ENCODE data around the gene CNNM2. TPM values are rescaled to one million over a fixed set of nuclear protein-coding genes. Genes with fewer than 3 reads are reported as not detected.

Gene CNNM2
- total RNA-seq, 3 donors from 2014 or later (not counting 1 experiment from before 2014, with no cell fraction given) = 8.6 to 18.0 (median 16.7) TPM

- Histone ChIP-seq H3K4me3 (ENCODE audit: low read length) (no peak overlapping the region), H3K36me3 (ENCODE audit: control insufficient read depth, insufficient read depth, low read length) (no peaks in the 10 kb centered on the region), H3K9me3 (ENCODE audit: control insufficient read depth, insufficient read depth, low read length) (no peaks in the 10 kb centered on the region), H3K27ac (ENCODE audit: low read length) (no peak overlapping the region), H3K27me3 (ENCODE audit: control insufficient read depth, insufficient read depth, low read length) (no peaks in the 10 kb centered on the region), H3K4me1 (ENCODE audit: control insufficient read depth, insufficient read depth, low read length) (peaks cover 7% of the 10 kb centered on the region)
- peak; percentile 74 to 89 (median 86) for ATAC-seq
- intact Hi-C loops (cut with micrococcal nuclease) = no loop called here
- H3K27me3 Mint-ChIP-seq (ENCODE audit: low read depth in 2 of 2) = no peaks in the 10 kb centered on the region
- H3K9me3 Mint-ChIP-seq = no peaks in the 10 kb centered on the region
- H3K27ac Mint-ChIP-seq = peak overlapping the region; percentile 70 to 83
- H3K4me1 Mint-ChIP-seq = peaks cover 15 to 19% of the 10 kb centered on the region in 2 donors
- DNase-seq = peak in 1 of 2 donors; percentile 14
- no peaks in the 10 kb centered on the region for H3K36me3 Mint-ChIP-seq
- WGBS (ENCODE audit: insufficient coverage) = 39% methylated on average over 4 of the region's 5 CpGs
- H3K4me3 Mint-ChIP-seq = peak overlapping the region; percentile 7
- TF ChIP-seq CTCF (IDR thresholded peaks at IDR 0.05) = no peak
These were observed 76.6 kb downstream of the CNNM2 start for GRCh38 chr10:102994531-102995295.

- H3K27ac ChIP-seq (ENCODE audit: low read length) = no peak overlapping the region
- TF ChIP-seq CTCF (IDR thresholded peaks at IDR 0.05) = no peak
- H3K27me3 Mint-ChIP-seq (ENCODE audit: low read depth in 2 of 2) = no peaks in the 10 kb centered on the region
- peaks cover 15 to 19% of the 10 kb centered on the region in 2 donors for H3K4me1 Mint-ChIP-seq
- no peak overlapping the region for H3K4me3 ChIP-seq (ENCODE audit: low read length)
- intact Hi-C loops (cut with micrococcal nuclease) = no loop called here
- no peaks in the 10 kb centered on the region for H3K9me3 ChIP-seq (ENCODE audit: control insufficient read depth, insufficient read depth, low read length)
- no peaks in the 10 kb centered on the region for H3K9me3 Mint-ChIP-seq
- H3K27me3 ChIP-seq (ENCODE audit: control insufficient read depth, insufficient read depth, low read length) = no peaks in the 10 kb centered on the region
- DNase-seq (no peak), ATAC-seq (no peak)
- H3K4me1 ChIP-seq (ENCODE audit: control insufficient read depth, insufficient read depth, low read length) = peaks cover 7% of the 10 kb centered on the region
- no peak overlapping the region for H3K27ac Mint-ChIP-seq
- no peak overlapping the region for H3K4me3 Mint-ChIP-seq
- H3K36me3 Mint-ChIP-seq = no peaks in the 10 kb centered on the region
- H3K36me3 ChIP-seq (ENCODE audit: control insufficient read depth, insufficient read depth, low read length) = no peaks in the 10 kb centered on the region
These were observed 78.8 kb downstream of the CNNM2 start for GRCh38 chr10:102996876-102997275.

- Histone ChIP-seq H3K9me3 (ENCODE audit: control insufficient read depth, insufficient read depth, low read length) (no peaks in the 10 kb centered on the region), H3K27me3 (ENCODE audit: control insufficient read depth, insufficient read depth, low read length) (no peaks in the 10 kb centered on the region), H3K4me3 (ENCODE audit: low read length) (no peak overlapping the region), H3K36me3 (ENCODE audit: control insufficient read depth, insufficient read depth, low read length) (no peaks in the 10 kb centered on the region), H3K4me1 (ENCODE audit: control insufficient read depth, insufficient read depth, low read length) (peaks cover 7% of the 10 kb centered on the region), H3K27ac (ENCODE audit: low read length) (no peak overlapping the region)
- no peak for TF ChIP-seq CTCF (IDR thresholded peaks at IDR 0.05)
- Mint-ChIP-seq H3K9me3 (no peaks in the 10 kb centered on the region), H3K4me3 (no peak overlapping the region), H3K27me3 (ENCODE audit: low read depth in 2 of 2) (no peaks in the 10 kb centered on the region), H3K36me3 (no peaks in the 10 kb centered on the region), H3K4me1 (peaks cover 19% of the 10 kb centered on the region in 2 donors), H3K27ac (peak overlapping the region; percentile 2 to 49)
- WGBS (ENCODE audit: insufficient coverage) = 73% methylated on average over 1 of the region's 1 CpG
- intact Hi-C loops (cut with micrococcal nuclease) = no loop called here
- no peak for ATAC-seq
- DNase-seq = no peak
These were observed 79.9 kb downstream of the CNNM2 start for GRCh38 chr10:102997998-102998397.
